Fibroblast of mammary gland (primary cell): ENCODE results near the gene GRIA4.

ENCODE experiments used
- DNase-seq: peaks from one replicate; pipeline ENCODE4 v3.0.0-alpha.2; 2010; ENCODE audit warnings: low read depth
- H3K4me3 ChIP-seq: 2 replicates; pipeline ENCODE4 v1.5.1; 2011; ENCODE audit warnings: low read depth, mild to moderate bottlenecking, low read length, moderate library complexity; ENCODE audit not compliant: control insufficient read depth
- TF ChIP-seq, protein P1 (sequence below): conservative IDR thresholded peaks from 2 replicates; pipeline ENCODE4 v1.5.1; 2011; ENCODE audit warnings: low read depth, low read length, inconsistent platforms; ENCODE audit not compliant: control insufficient read depth, insufficient read depth

Gene GRIA4

DNA sequence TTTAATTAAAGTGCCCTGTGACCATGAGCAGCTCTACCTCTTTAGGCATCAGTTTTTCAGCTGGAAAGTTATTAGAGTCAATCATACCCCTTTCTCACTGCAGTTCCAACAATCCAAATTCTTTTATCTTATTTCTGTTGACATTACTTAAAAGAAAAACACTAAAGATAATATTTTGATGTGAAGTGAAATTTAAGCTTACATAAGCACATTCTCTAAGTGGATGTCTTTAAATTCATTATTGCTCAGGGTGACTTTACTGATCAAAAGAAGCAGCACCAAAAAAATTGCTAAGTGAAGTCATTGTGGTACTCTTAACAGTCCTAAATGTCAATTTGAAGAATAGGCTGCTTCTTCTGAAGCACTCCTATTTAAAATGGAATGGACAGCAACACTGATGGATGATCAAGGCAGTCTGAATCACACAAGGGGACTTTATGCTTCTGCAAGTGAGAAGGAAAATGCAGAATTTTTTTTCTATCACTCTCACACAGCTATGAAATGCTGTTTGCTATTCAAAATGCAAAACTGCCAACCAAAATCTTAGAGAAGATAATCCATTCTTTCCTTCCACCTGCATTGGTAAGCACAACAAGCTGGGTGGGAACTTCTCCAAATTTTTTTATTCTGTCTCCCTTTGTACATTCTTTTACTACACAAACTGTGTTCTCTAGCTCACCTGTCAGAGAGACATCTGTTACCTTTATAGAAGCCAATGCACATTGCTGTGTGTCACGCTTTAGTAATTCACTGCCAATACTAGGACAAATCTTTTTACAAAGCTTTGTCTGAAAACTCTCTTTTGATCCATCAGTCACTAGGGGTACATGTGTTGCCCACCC, 179.9 kb downstream of the GRIA4 start:
- no peak for DNase-seq
- no peak overlapping the region for H3K4me3 ChIP-seq
- TF ChIP-seq, protein P1, sequence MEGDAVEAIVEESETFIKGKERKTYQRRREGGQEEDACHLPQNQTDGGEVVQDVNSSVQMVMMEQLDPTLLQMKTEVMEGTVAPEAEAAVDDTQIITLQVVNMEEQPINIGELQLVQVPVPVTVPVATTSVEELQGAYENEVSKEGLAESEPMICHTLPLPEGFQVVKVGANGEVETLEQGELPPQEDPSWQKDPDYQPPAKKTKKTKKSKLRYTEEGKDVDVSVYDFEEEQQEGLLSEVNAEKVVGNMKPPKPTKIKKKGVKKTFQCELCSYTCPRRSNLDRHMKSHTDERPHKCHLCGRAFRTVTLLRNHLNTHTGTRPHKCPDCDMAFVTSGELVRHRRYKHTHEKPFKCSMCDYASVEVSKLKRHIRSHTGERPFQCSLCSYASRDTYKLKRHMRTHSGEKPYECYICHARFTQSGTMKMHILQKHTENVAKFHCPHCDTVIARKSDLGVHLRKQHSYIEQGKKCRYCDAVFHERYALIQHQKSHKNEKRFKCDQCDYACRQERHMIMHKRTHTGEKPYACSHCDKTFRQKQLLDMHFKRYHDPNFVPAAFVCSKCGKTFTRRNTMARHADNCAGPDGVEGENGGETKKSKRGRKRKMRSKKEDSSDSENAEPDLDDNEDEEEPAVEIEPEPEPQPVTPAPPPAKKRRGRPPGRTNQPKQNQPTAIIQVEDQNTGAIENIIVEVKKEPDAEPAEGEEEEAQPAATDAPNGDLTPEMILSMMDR, result no peak

DNA sequence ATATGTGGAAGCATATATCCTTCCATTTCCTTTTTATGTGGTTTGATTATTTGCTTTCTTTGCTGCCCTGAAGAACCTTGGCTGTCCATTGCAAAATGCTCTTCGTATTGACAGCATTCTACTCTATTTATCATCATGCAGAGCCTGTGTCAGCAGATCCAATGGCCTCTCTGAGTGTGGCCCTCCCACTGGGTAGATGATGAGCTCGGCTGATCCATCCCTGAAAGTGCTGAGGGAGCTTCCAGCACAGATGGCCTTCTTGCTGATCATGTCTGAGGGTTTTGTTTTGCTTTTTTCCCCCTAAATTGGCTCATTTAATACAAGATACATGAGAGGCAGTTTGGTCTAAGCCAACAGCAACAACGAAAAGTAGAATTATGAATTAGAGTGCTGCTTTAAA, 181.0 kb downstream of the GRIA4 start:
- H3K4me3 ChIP-seq, result no peak overlapping the region
- TF ChIP-seq, protein P1, result no peak
- no peak for DNase-seq

DNA sequence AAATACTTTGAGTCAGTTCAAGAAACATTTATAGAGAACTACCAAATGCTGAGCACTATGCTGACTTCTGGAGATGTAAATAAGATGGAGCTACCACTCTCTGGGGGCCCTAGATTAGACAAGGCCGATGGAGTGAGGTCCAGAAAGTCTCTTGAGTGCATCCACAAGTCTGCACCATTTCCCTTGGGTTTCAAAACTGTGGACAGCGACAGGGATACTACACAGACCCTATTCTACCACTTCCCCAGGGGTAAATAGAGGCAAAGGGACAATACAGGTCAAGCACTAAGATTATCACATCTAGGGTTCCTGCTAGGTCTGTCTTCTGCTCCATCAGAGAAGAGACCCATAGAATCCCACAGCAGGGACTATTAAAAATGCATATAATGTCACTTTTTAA, 183.2 kb downstream of the GRIA4 start:
- no peak overlapping the region for H3K4me3 ChIP-seq
- TF ChIP-seq, protein P1, result no peak
- DNase-seq, result no peak

- no peak overlapping the region for H3K4me3 ChIP-seq
- TF ChIP-seq, protein P1, result no peak
- no peak for DNase-seq
Measured at GRCh38 chr11:105799263-105799662, 189.4 kb downstream of the GRIA4 start.

DNA sequence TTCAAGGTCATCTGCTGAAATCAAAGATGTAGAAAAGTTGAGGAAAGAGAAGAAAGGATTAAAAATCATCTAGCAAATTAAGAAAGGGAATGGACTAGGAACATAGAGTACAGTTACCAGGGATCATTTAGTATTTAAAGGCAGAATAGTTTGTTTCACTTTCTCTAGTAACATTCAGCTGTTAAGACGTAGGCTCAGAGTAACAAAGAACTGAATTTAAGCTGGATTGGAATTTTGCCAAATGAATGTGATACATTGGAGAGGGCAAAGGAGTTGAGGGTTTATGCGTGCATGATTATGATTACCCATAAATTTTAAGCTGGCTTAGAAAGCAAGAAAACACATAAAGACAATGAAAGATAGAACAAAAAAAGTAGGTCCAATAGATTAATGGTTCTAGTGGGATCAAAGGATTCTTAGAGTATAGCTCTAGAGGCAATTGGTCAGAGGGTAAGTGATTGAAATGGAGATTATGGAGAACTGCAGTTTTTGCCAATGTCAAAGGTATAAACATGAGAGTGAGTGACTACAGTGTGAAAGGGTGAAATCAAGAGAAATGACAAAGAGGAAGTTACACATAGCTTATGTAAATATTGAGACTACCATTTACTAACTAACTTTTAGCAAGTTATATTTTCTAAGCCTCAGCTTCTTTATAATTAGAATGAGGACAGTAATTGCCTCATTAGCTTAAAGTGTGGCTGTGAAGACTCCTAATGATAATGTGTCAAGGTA, 190.0 kb downstream of the GRIA4 start:
- TF ChIP-seq, protein P1, result no peak
- H3K4me3 ChIP-seq, result no peak overlapping the region
- no peak for DNase-seq

GRCh38 chr11:105802390-105802789, 192.5 kb downstream of the GRIA4 start:
- no peak for DNase-seq
- no peak overlapping the region for H3K4me3 ChIP-seq
- TF ChIP-seq, protein P1, result no peak
